ENCODE measurements around the gene ANKRD34A.
"Not testable (repeated sequence)": the region's sequence is repeated elsewhere in the genome, so short reads cannot be mapped to it uniquely, and the experiment has no call there.

Gene ANKRD34A

DNA sequence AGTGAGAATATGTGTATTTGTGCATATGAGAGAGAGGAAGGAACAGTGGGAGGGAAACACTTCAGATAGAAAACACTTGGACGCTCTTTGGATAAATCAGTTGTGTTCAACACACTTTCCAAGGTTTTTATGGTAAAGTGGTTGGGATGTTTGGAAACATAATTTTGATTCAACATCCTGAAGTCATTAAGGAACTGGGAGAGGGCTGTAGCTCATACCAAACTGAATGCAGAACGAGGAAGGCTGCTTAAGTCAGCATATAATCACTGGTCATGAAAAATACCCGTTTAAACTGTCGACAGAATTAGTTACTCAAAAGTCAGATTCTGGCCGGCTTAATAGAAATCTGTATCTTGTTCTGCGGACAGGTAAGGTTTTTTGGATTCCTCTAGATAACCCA, 21.5 kb downstream of the ANKRD34A start:
- DNase-seq: no peak

GRCh38 chr1:145942405-145942804, 22.0 kb downstream of the ANKRD34A start:
- DNase-seq: no peak

DNA sequence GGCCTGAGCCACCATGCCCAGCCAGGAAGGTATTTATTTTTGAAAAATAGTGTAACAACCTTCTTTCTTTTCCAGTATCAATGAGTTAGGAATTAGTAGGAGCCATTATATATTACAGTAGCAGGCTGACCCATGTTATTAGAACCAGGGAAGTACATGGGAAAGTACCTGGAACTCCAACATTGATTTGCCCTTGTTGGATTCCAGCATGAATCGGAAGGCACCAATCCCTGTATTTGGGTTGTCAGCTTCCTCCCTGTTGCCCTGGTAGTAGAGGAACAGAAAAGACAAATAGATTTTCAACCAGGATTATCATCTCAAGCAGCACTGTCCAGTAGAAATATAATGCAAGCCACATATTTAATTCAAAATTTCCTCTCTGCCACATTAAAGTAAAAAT, 26.9 kb downstream of the ANKRD34A start:
- no peak for DNase-seq

- DNase-seq: no peak
These were observed 28.1 kb downstream of the ANKRD34A start for GRCh38 chr1:145936247-145936646.

DNA sequence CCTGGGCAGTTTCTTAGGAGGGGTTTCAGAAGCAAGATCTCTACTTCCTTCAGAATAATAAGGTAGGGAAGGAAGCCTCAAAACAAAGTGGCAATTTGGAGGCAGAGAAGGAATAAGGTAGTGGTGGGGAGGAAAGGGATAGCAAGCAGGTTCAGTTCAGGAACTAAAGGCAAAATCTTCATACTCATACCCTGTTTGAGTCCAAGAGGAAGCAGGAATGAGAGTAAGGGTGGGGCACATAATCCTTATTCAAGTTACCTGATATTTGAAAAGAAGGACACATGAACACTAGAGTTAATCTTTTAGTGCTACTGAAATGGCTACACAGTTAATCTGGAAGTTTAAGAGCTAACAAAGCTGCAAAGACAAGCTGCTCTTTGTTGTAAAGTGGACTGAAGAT, 28.7 kb downstream of the ANKRD34A start:
- no peak for DNase-seq

- not testable (repeated sequence) for DNase-seq
These were observed 31.8 kb downstream of the ANKRD34A start for GRCh38 chr1:145932522-145933009.

- DNase-seq: no peak
These were observed 36.3 kb downstream of the ANKRD34A start for GRCh38 chr1:145927916-145928643.

GRCh38 chr1:145927063-145927886, 37.1 kb downstream of the ANKRD34A start, which contains the start of gene RBM8A:
Gene RBM8A (minus strand): TSS chr1:145927484. CDS start chr1:145927426, 58 bp downstream.
- DNase-seq: peak; percentile 99

GRCh38 chr1:145926686-145927062, 37.7 kb downstream of the ANKRD34A start:
- peak; percentile 6 for DNase-seq

DNA sequence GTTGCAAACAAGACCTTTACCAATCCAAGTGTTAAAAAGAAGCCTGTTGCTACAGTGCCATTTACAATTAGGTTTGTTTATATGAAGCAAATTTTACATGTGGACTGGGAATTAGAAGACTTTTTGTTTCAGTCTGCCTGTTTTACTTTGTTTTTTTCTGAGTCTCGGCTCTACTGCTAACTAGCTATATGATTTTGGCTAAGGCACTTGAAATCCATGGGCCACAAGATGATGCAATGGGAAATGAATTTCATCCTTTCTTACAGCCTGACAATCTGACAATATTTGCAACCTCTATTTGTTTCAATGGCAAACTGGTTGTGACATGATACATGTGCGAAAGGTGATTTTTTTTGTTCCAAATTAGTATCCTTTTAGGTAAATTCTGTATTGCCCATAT, 42.1 kb downstream of the ANKRD34A start:
- DNase-seq: no peak

GRCh38 chr1:145920297-145920696, 44.1 kb downstream of the ANKRD34A start:
- DNase-seq: not testable (repeated sequence)

- peak; percentile 20 for DNase-seq
These were observed 45.1 kb downstream of the ANKRD34A start for GRCh38 chr1:145918992-145919939.

GRCh38 chr1:145918144-145918991, 46.0 kb downstream of the ANKRD34A start, which contains the start of gene PEX11B:
Gene PEX11B (minus strand): TSS chr1:145918717. CDS start chr1:145918688, 29 bp downstream.
- DNase-seq: peak; percentile 90

DNA sequence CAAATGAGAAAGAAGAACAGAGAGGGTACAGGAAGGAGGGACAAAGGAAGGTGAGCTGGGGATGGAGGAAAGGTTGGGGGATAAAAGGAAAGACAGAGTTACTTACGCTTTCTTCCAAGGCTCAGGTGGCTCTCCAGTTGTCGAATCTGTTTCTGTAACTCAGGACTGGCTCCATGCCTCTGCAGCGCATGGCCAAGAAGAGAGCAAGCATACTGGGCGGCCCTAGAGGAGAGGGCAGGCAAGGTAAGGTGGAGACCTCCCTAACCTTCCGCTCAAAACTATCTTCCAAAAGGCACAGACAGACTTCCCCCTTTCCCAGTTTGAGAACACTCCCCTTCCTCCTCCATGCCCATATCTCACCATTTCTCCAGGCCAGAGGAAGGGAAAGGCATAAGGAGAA, 46.8 kb downstream of the ANKRD34A start:
- DNase-seq: no peak

- no peak for DNase-seq
These were observed 47.6 kb downstream of the ANKRD34A start for GRCh38 chr1:145916745-145917144.

GRCh38 chr1:145912128-145912641, 52.2 kb downstream of the ANKRD34A start:
- DNase-seq: no peak

All from fibroblast of skin of back (primary cell).